Fibroblast of skin of scalp (primary cell): ENCODE data around the gene TRPC4AP. TPM values are rescaled to one million over a fixed set of nuclear protein-coding genes. Genes with fewer than 3 reads are reported as not detected.
A peak's percentile ranks its signal among the peaks of the same experiment; 100 is the strongest.
"Not testable (repeated sequence)": the region's sequence is repeated elsewhere in the genome, so short reads cannot be mapped to it uniquely, and the experiment has no call there.

Experiments used
- DNase-seq: peaks from one replicate; pipeline ENCODE4 v3.0.0-alpha.2; 2013
- polyA plus RNA-seq, 2 experiments: library from polyadenylated mRNA; unstranded; fragments of 120-200 nt; gene quantifications; one replicate each; pipeline ENCODE4 v1.2.1, GENCODE V29; 2013; ENCODE audit not compliant: insufficient read length in 2 of 2

The TRPC4AP gene
- 78.9 TPM for polyA plus RNA-seq (2013, experiment 1 of 2; ENCODE audit: insufficient read length)
- polyA plus RNA-seq (2013, experiment 2 of 2; ENCODE audit: insufficient read length), result 81.2 TPM

GRCh38 chr20:35092524-35093266 lies at the start of gene TRPC4AP:
TSS of gene TRPC4AP (minus strand) at chr20:35092807. CDS start at chr20:35092781, 26 bp downstream.
- peak; percentile 91 for DNase-seq

GRCh38 chr20:35135867-35136586 lies 43.4 kb upstream of the TRPC4AP start:
- DNase-seq, result no peak

- no peak for DNase-seq
These were observed 42.3 kb upstream of the TRPC4AP start for GRCh38 chr20:35134880-35135279.

GRCh38 chr20:35134472-35134871 lies 41.9 kb upstream of the TRPC4AP start:
- no peak for DNase-seq

- no peak for DNase-seq
These were observed 41.1 kb upstream of the TRPC4AP start for GRCh38 chr20:35133735-35134134.

GRCh38 chr20:35133031-35133430 lies 40.4 kb upstream of the TRPC4AP start:
- no peak for DNase-seq

- DNase-seq, result no peak
These were observed 39.3 kb upstream of the TRPC4AP start for GRCh38 chr20:35131934-35132333.

- peak; percentile 25 for DNase-seq
These were observed 37.1 kb upstream of the TRPC4AP start for GRCh38 chr20:35129647-35130069.

GRCh38 chr20:35125753-35126152 lies 33.1 kb upstream of the TRPC4AP start:
- DNase-seq, result no peak

GRCh38 chr20:35122756-35123405 lies 30.3 kb upstream of the TRPC4AP start:
- DNase-seq, result no peak

GRCh38 chr20:35121186-35121585 lies 28.6 kb upstream of the TRPC4AP start:
- DNase-seq, result no peak

GRCh38 chr20:35120012-35120701 lies 27.6 kb upstream of the TRPC4AP start:
- DNase-seq, result peak; percentile 43

GRCh38 chr20:35117629-35118028 lies 25.0 kb upstream of the TRPC4AP start:
- DNase-seq, result no peak

GRCh38 chr20:35117196-35117595 lies 24.6 kb upstream of the TRPC4AP start:
- no peak for DNase-seq

GRCh38 chr20:35116258-35116657 lies 23.7 kb upstream of the TRPC4AP start:
- no peak for DNase-seq

GRCh38 chr20:35115606-35116005 lies 23.0 kb upstream of the TRPC4AP start:
- no peak for DNase-seq

- not testable (repeated sequence) for DNase-seq
These were observed 19.7 kb upstream of the TRPC4AP start for GRCh38 chr20:35112276-35112675.

- DNase-seq, result peak; percentile 77
These were observed 18.7 kb upstream of the TRPC4AP start for GRCh38 chr20:35111141-35111888.

GRCh38 chr20:35108921-35109320 lies 16.3 kb upstream of the TRPC4AP start:
- no peak for DNase-seq

- peak; percentile 27 for DNase-seq
These were observed 14.3 kb upstream of the TRPC4AP start for GRCh38 chr20:35106827-35107380.

- DNase-seq, result peak; percentile 20
These were observed 12.2 kb upstream of the TRPC4AP start for GRCh38 chr20:35104685-35105295.
